BJ (cell line): ENCODE measurements around the gene CDK4. TPM values are rescaled to one million over a fixed set of nuclear protein-coding genes. Genes with fewer than 3 reads are reported as not detected.

Experiments used
- CTCF ChIA-PET: fragments of 350-600 bp; formaldehyde crosslinking; extraction: SDS; loops from one replicate; lab custom pipeline; 2021; ENCODE audit warnings: antibody characterized with exemption, inconsistent platforms; lab: Yijun Ruan, JAX
- POLR2A ChIA-PET: fragments of 300-600 bp; sonication (Branson Sonifier 250); formaldehyde crosslinking; extraction: SDS; loops from one replicate; lab custom pipeline; 2021; ENCODE audit warnings: antibody characterized with exemption; lab: Charles Lee
- DNase-seq: peaks from one replicate; pipeline ENCODE4 v3.0.0-alpha.2; 2011; ENCODE audit warnings: low read depth
- H3K27me3 ChIP-seq: 2 replicates; pipeline ENCODE4 v1.6.0; 2011; ENCODE audit warnings: low read length; ENCODE audit not compliant: control insufficient read depth, insufficient read depth
- H3K36me3 ChIP-seq: 2 replicates; pipeline ENCODE4 v1.5.1; 2011; ENCODE audit warnings: low read length; ENCODE audit not compliant: control insufficient read depth, insufficient read depth
- H3K4me3 ChIP-seq: 2 replicates; pipeline ENCODE4 v1.5.1; 2011; ENCODE audit warnings: low read depth, mild to moderate bottlenecking, control low read depth, low read length
- polyA plus RNA-seq: library from polyadenylated mRNA; depleted of rRNA; stranded (reverse); fragments of >200 nt; gene quantifications from 2 replicates; pipeline ENCODE4 v1.2.3, GENCODE V29; 2011
- TF ChIP-seq, protein P1 (sequence below): IDR thresholded peaks from 2 replicates; pipeline ENCODE4 v1.5.1; 2011; ENCODE audit warnings: low read depth, mild to moderate bottlenecking, control low read depth, inconsistent platforms, low read length, moderate library complexity; ENCODE audit not compliant: insufficient read depth

Gene CDK4
- polyA plus RNA-seq, 1 experiment: 293 TPM

DNA sequence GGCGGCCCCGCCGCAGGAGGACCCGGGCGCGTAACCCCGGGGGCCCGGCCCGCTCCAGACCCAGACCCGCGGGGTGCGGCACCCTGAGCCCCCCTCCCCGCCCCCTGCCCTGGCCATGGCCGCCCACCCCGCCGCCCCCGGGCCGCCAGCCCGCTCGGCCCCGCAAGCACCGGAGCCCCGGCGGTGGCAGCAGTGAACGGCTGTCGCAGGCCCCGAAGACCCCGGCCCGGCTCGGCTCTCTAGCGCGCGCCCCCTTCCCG is 3.0 kb upstream of the CDK4 start:
- TF ChIP-seq, protein P1, sequence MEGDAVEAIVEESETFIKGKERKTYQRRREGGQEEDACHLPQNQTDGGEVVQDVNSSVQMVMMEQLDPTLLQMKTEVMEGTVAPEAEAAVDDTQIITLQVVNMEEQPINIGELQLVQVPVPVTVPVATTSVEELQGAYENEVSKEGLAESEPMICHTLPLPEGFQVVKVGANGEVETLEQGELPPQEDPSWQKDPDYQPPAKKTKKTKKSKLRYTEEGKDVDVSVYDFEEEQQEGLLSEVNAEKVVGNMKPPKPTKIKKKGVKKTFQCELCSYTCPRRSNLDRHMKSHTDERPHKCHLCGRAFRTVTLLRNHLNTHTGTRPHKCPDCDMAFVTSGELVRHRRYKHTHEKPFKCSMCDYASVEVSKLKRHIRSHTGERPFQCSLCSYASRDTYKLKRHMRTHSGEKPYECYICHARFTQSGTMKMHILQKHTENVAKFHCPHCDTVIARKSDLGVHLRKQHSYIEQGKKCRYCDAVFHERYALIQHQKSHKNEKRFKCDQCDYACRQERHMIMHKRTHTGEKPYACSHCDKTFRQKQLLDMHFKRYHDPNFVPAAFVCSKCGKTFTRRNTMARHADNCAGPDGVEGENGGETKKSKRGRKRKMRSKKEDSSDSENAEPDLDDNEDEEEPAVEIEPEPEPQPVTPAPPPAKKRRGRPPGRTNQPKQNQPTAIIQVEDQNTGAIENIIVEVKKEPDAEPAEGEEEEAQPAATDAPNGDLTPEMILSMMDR: no peak
- Histone ChIP-seq H3K36me3 (no peaks in the 10 kb centered on the region; the same call in 1 of the 2 replicates), H3K27me3 (peaks cover 6% of the 10 kb centered on the region), H3K4me3 (peak overlapping the region; percentile 52)
- DNase-seq: no peak
- CTCF ChIA-PET: interaction anchor here (0.5 kb wide), 1 partner anchor 48 kb away, joined by 3 read pairs; no protein-coding TSS in a partner anchor
- POLR2A ChIA-PET: no interaction called here

DNA sequence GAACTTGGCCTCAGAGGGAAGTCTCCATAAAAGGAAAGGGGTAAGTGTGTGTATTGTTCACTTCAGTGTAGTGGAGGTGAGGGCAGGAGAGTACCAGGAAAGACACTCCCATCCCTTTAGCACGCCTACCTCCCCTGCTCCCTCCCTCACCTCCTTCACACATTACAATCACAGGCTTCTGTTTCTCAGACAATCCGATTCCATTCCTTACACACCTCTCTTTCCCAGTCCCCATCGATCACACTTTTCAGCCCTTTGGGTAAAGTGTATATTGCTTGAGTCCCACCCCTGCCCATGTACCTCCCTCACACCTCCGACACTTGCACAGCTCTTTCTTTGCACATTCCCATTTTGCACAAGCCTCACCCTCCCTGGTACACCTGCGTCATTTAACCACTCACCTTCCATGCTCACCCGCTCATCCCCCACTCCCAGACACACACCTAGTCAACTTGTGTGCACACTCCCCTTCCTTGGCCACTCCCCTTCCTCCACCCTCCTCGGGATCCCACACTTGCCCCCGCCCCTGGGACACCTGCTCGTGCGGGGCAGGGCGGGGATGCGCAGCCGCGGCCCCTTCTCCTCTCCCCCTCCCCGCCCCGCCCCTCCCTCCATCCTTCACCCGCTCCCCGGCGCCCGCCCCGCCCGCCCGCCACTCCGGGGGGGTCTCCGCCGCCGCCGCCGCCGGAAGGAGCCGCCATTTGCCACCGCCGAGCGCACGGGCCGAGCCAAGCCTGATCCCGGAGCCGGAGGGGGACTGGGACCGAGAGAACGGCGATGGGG is 2.5 kb upstream of the CDK4 start, which contains the start of gene MARCHF9:
Gene MARCHF9 (plus strand): TSS at position 693 of the 783 bp plus-strand sequence. CDS start 426 bp downstream, outside the sequence.
- peak within 1 kb of the TSS; percentile 52 for H3K4me3 ChIP-seq
- TF ChIP-seq, protein P1: no peak
- peaks cover 6% of the 10 kb centered on the region for H3K27me3 ChIP-seq
- no peak for DNase-seq
- POLR2A ChIA-PET: no interaction called here
- CTCF ChIA-PET: interaction anchor here (0.5 to 0.6 kb wide), 2 partner anchors 28 to 48 kb away, joined by 3 read pairs; no protein-coding TSS in a partner anchor
- H3K36me3 ChIP-seq: no peaks in the 10 kb centered on the region; the same call in 1 of the 2 replicates

DNA sequence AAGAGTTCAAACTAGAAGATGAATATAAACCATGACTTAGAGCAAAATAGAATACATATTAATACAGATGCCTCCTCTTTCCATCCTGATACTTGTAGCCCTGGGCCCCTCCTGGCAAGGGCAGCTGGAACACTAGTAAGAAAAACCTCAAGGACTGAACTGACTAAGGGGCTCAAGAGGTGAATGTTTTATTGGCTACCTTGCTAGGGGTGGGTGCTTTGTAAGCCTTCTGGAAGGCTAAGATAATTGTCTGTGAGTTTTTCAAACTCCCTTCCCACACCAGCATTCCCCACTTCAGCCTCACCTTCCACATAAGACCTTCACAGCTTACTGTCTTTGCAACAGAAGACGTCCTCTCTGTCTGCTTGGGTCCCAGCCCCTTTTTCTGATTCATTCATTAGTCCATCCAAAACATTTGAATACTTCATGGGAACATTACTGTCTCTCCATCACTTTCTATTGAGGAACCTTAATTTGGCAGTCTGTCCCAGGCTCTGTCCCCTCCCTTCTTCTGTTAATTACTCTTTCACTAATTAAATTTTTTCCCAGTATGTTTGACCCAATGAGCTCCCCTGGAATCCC is 1.7 kb upstream of the CDK4 start:
- ChIA-PET POLR2A (no interaction called here), CTCF (interaction anchor here (0.6 kb wide), 1 partner anchor 28 kb away, joined by 3 read pairs; no protein-coding TSS in a partner anchor)
- peaks cover 4% of the 10 kb centered on the region for H3K36me3 ChIP-seq
- no peak overlapping the region for H3K4me3 ChIP-seq
- H3K27me3 ChIP-seq: peaks cover 6% of the 10 kb centered on the region
- TF ChIP-seq, protein P1: no peak
- no peak for DNase-seq

DNA sequence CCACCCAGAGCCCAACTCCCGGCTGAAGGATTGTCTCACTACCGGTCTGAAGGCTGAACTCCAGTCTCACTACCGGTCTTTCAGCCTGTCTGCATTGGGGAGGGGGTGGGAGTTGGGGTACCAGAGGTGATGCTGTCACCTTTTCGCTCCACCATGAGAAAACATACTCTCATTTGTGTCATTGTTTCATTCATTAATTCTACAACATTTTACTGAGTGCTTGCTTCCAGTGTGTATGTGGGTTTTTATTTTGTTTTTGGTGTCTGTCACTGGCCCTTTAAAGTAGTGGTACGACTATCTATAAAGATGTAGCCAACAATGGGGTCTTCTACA is 524 bp upstream of the CDK4 start:
- Histone ChIP-seq H3K4me3 (peak overlapping the region; percentile 3), H3K27me3 (peaks cover 6% of the 10 kb centered on the region), H3K36me3 (peaks cover 7% of the 10 kb centered on the region)
- ChIA-PET POLR2A (interaction anchor here (1.1 kb wide), 1 partner anchor 19 kb away, joined by 3 read pairs; the partner anchor contains the start of genes EEF1AKMT3 and METTL1), CTCF (interaction anchor here (0.9 to 1.1 kb wide), 3 partner anchors 16 to 27 kb away, joined by 3 to 4 read pairs (median 3); no protein-coding TSS in a partner anchor)
- no peak for DNase-seq
- TF ChIP-seq, protein P1: no peak

DNA sequence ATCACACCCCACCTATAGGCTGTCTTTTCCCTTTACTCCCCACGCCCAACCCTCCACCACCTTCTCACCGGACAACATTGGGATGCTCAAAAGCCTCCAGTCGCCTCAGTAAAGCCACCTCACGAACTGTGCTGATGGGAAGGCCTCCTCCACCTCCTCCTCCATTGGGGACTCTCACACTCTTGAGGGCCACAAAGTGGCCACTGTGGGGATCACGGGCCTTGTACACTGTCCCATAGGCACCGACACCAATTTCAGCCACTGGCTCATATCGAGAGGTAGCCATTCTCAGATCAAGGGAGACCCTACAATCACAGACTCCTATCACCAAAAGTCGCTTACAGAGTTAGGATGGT is 700 bp downstream of the CDK4 start:
- TF ChIP-seq, protein P1: no peak
- Histone ChIP-seq H3K36me3 (peaks cover 14% of the 10 kb centered on the region), H3K4me3 (peak overlapping the region; percentile 81), H3K27me3 (peaks cover 6% of the 10 kb centered on the region)
- DNase-seq: no peak
- POLR2A ChIA-PET: interaction anchor here (1.1 kb wide), 1 partner anchor 21 kb away, joined by 3 read pairs; the partner anchor contains the start of genes EEF1AKMT3 and METTL1
- CTCF ChIA-PET: interaction anchor here (1.1 kb wide), 1 partner anchor 28 kb away, joined by 4 read pairs; no protein-coding TSS in a partner anchor
